ENCODE data around the gene LRPAP1.
"Not testable (repeated sequence)": the region's sequence is repeated elsewhere in the genome, so short reads cannot be mapped to it uniquely, and the experiment has no call there.

The LRPAP1 gene

DNA sequence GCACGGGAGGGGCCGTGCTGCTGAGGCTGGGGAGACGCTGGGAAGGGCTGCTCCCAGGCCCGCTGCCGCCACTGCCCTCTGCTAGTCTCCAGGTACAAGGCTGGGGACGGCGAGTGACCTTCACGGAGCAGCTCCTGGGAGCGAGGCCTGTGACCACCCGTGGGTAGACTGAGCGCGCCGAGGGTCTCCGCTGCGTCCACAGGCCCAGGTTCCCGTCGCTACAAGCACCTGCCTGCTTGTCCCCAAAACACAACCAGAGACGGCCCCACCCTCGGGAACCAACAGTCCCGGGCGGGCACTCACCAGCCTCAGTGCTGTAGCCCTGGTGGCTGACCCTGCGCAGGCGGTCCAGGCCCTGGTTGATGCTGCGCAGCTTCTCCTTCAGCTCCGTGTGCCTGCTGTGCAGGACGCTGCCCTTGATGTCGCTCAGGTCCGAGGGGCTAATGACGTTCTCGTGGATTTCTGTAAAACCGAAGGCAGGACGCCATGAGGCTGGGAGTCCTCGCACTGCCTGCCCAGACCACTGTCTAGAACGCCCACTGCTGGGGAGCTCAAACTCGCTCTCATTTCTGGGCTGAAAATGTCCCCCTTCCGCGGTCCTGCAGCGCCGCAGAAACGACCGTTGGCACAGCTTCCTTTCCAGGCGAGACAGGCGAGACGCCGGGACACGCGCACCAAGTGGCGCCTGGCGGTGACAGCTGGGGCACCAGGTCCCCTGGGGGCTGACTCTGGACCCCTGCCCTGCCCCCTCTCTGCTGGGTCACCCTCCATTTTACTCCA lies 14.3 kb downstream of the LRPAP1 start:
- no peak for DNase-seq

- DNase-seq, result no peak
These were observed 15.1 kb downstream of the LRPAP1 start for GRCh38 chr4:3516836-3517730.

- no peak for DNase-seq
These were observed 16.0 kb downstream of the LRPAP1 start for GRCh38 chr4:3516061-3516835.

DNA sequence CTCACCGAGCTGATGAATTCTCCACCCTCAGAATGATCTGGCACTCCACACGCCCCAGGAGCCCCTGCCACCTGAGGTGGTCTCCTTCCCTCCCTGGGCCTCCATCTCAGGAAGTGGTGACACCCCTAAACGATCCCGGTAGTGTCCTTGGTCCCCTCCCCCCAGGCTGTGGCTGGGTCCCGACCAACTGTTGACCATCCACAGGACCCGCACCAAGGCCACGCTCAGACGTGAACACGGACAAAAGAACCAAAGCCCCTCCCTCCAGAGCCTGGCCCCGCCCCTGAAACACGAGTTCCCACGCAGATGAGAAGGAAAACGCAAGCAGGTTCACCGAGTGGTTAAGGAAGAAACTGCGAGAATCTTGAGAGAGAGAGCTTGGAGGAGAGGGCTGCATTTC lies 16.6 kb downstream of the LRPAP1 start:
- DNase-seq, result no peak

- DNase-seq, result no peak
These were observed 17.3 kb downstream of the LRPAP1 start for GRCh38 chr4:3514806-3515501.

- DNase-seq, result no peak
These were observed 17.9 kb downstream of the LRPAP1 start for GRCh38 chr4:3514221-3514780.

DNA sequence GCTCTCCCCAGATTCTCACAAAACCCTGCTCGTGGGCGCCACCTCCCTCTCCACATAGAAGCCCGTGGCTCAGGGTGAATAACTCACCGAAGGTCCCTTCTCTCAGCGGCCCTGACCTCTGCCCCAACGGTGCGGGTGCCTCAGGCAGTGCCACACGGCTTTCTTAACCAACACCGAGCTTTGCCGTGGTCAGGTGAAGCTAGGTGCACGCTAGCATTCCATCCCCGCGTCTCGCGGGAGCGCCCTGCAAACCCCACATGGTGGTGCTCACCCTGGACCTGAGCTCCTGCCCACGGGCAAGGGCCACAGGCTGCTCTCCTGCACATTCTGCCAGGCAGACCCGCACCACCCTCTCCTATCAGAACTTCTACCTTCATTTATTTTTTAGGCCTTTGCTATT lies 18.4 kb downstream of the LRPAP1 start:
- no peak for DNase-seq

- DNase-seq, result no peak
These were observed 19.5 kb downstream of the LRPAP1 start for GRCh38 chr4:3512719-3513118.

- DNase-seq, result no peak
These were observed 19.9 kb downstream of the LRPAP1 start for GRCh38 chr4:3512279-3512678.

GRCh38 chr4:3511601-3512000 lies 20.6 kb downstream of the LRPAP1 start:
- DNase-seq, result not testable (repeated sequence)

DNA sequence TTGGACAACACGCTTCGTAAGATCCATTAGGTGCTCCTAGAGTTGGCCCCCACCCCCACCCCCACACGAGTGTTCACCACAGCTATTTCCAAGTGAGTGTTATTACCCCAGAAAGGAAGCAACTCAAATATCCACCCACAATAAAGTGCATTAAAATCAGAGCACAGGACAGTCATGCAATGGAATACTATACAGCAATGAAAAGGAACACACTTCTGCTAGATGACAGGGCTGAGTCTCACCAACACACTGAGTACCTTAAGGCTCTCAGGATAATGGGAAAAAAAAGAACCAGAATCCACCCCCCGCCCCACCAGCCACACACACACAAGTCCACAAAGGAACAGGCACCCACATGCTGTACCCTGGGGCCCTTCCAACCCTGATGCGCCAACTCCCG lies 21.0 kb downstream of the LRPAP1 start:
- DNase-seq, result no peak

- DNase-seq, result no peak
These were observed 21.7 kb downstream of the LRPAP1 start for GRCh38 chr4:3510481-3510880.

DNA sequence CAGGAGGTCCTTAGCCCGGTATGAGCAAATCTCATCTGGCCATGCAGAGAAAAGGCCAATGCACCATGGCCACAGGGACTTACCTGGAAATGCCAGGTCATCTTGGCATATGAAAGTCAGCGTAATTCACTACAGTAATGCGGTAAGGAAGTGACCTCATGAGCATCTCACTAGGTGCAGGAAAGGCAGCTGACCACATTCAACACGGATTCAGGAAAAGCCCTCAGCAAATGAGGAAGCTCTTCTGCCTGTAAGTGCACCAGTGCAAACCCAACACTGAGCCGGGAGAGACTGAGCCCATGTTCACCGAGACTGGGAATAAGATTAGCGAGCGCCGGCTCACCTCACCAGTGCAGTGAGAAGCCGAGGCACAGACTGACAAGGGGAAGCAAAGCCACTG lies 23.7 kb downstream of the LRPAP1 start:
- no peak for DNase-seq

DNA sequence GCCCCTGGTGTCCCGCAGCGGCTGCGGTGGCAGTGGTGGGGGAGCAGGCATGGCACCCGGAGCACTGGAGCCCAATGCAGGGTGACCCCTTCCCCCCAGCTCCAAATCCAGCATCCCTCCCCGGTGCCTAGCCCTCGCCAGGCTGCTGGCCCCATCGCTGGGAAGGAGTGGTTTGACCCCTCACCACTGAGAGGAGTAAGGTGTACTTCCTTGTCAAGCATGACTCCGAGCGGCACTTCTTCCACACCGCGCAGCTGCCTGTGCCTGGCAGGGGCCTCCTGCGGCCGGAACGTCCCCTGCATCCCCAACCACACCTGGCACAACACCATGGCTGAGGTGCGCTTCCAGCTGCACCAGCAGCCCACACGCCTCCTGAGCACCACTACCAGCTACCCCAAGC lies 27.0 kb downstream of the LRPAP1 start:
- DNase-seq, result no peak

- DNase-seq, result no peak
These were observed 29.0 kb downstream of the LRPAP1 start for GRCh38 chr4:3502941-3503936.

DNA sequence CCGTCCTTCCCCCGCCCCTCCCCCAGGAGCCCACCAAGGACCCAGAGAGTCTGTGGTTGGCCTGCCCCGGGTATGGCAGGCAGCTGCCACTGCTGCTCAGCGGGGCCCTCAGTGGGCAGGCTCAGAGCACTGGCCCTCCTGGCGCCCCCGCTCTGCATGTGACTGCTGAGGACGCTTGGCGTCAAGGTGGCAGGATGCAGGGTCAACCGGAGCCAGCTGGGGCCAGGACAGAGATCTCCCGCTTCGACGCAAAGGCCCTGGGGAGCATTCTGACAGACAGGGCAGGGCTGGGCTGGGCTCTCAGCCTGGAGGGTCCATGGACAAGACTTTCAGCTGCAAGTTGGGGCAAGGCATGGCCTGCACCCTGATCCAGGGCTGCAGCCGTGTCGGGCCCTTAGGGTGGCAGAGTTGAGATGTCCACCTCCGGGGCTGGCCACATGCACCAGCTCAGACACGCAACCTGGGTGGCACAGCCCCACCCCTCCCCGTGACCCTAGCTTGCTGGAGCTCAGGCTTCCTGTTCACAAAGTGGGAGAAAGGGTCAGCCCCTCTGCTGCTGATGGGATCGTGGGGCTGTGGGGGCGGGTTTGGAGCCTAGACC lies 30.3 kb downstream of the LRPAP1 start:
- no peak for DNase-seq

DNA sequence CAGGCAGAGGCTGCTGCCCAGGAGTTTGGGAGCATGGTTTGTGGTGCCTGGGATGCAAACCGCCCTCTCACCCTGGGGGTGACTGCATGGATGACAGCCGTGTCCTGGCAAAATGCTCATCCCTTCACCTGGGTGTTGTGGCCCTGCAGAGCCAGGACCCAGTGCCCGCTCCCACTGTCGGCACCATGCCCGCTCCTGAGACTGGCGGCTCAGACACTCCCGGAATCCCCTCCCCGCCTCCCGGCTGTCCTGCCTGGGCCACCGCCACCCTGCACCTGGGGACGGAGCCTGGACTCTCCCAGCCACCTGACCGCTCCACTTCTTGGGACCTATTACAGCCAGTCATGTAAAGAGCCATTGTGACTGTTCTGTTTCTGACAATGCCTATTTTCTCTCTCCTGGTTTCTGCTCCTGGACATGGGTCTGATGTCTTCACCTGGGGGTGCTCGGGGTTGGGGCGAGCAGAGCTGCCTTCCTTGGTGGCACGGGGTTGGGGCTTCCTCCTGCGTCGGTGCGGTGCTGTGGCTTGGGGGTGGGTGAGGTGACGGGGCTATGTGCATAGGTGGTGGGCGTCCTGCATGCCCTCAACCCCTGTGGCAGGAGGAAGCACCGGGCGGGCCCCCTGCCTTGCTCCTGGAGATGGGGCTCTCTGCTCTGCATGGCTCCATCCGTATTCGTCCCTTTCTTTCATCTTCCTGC lies 30.9 kb downstream of the LRPAP1 start:
- DNase-seq, result no peak

GRCh38 chr4:3500634-3501101 lies 31.6 kb downstream of the LRPAP1 start:
- no peak for DNase-seq

DNA sequence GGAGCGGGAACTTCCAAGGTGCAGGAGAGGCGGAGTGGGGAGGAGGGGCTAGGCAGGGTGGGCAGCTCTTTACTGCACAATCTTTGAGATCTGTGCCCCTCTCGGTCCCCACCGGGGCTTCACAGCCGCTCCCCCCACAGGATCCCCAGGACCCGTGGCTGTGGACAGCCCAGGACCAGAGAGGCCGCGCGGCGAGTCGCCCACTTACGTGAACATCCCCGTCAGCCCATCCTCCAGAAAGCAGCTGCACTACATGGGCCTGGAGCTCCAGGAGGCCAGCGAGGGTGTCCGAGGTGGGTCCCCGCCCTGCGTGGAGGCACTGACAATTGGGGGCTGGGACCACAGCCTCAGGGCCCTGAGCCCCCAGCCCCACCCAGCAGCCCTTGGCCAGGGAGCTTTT lies 32.1 kb downstream of the LRPAP1 start:
- no peak for DNase-seq

GRCh38 chr4:3499710-3500109 lies 32.5 kb downstream of the LRPAP1 start:
- no peak for DNase-seq

All from CD4-positive, alpha-beta T cell treated with Interleukin-12 subunit alpha and Interleukin-12 subunit beta, for 1 hour (primary cell).